Loucy (cell line): ENCODE data around the gene WIPI1.

ENCODE experiments used
- H2AFZ ChIP-seq: fragments of 200-600 bp; sonication (generic); 2 replicates; pipeline ENCODE4 v1.6.0; 2016; ENCODE audit warnings: antibody characterized with exemption, mild to moderate bottlenecking, low read length, moderate library complexity
- H3F3A ChIP-seq: fragments of 200-600 bp; 2 replicates; pipeline ENCODE4 v1.6.0; 2016; ENCODE audit warnings: antibody characterized with exemption, low read depth, mild to moderate bottlenecking
- H3K27me3 ChIP-seq: fragments of 200-600 bp; sonication (generic); 2 replicates; pipeline ENCODE4 v1.6.1; 2014; ENCODE audit warnings: low read length, mild to moderate bottlenecking; ENCODE audit not compliant: insufficient read depth, poor library complexity, severe bottlenecking
- H3K36me3 ChIP-seq: fragments of 200-600 bp; sonication (generic); 2 replicates; pipeline ENCODE4 v1.6.1; 2016; ENCODE audit warnings: low read length; ENCODE audit not compliant: insufficient read depth
- H3K4me1 ChIP-seq: fragments of 200-600 bp; sonication (generic); 2 replicates; pipeline ENCODE4 v1.5.1; 2014; ENCODE audit warnings: low read length, mild to moderate bottlenecking; ENCODE audit not compliant: insufficient read depth, poor library complexity, severe bottlenecking
- H3K4me2 ChIP-seq: fragments of 200-600 bp; sonication (generic); 2 replicates; pipeline ENCODE4 v1.6.0; 2014; ENCODE audit warnings: antibody characterized with exemption, low read length, low read depth, mild to moderate bottlenecking; ENCODE audit not compliant: poor library complexity, severe bottlenecking
- H3K4me3 ChIP-seq: fragments of 200-600 bp; sonication (generic); 2 replicates; pipeline ENCODE4 v1.5.1; 2014; ENCODE audit warnings: low read length, mild to moderate bottlenecking, mixed read lengths; ENCODE audit not compliant: poor library complexity, severe bottlenecking
- H3K79me2 ChIP-seq: fragments of 200-600 bp; sonication (generic); 2 replicates; pipeline ENCODE4 v1.6.1; 2014; ENCODE audit warnings: low read length; ENCODE audit not compliant: insufficient read depth
- H3K9ac ChIP-seq: fragments of 200-600 bp; sonication (generic); 2 replicates; pipeline ENCODE4 v1.6.0; 2014; ENCODE audit warnings: mild to moderate bottlenecking, low read depth, low read length, moderate library complexity; ENCODE audit not compliant: poor library complexity, severe bottlenecking
- H3K9me2 ChIP-seq: fragments of 200-600 bp; sonication (generic); replicated peaks from 2 replicates; pipeline ENCODE4 v1.6.1; 2016; ENCODE audit warnings: low read depth, low read length, mixed read lengths
- H3K9me3 ChIP-seq: fragments of 200-600 bp; sonication (generic); 2 replicates; pipeline ENCODE4 v1.6.1; 2014; ENCODE audit warnings: mild to moderate bottlenecking, antibody characterized with exemption, low read length, low read depth; ENCODE audit not compliant: insufficient read depth
- H4K20me1 ChIP-seq: fragments of 200-600 bp; sonication (generic); 2 replicates; pipeline ENCODE4 v1.6.0; 2014; ENCODE audit warnings: antibody characterized with exemption, low read length, mild to moderate bottlenecking; ENCODE audit not compliant: insufficient read depth, poor library complexity, severe bottlenecking
- EZH2phosphoT487 ChIP-seq: fragments of 200-600 bp; IDR thresholded peaks from 2 replicates; pipeline ENCODE4 v1.6.1; 2018; ENCODE audit warnings: antibody characterized with exemption, mild to moderate bottlenecking, moderate library complexity, borderline replicate concordance
- TF ChIP-seq, protein P1 (sequence below): fragments of 200-600 bp; sonication (generic); conservative IDR thresholded peaks from 2 replicates; pipeline ENCODE4 v1.5.1; 2014; ENCODE audit warnings: mild to moderate bottlenecking, antibody characterized with exemption, low read length

The WIPI1 gene

DNA sequence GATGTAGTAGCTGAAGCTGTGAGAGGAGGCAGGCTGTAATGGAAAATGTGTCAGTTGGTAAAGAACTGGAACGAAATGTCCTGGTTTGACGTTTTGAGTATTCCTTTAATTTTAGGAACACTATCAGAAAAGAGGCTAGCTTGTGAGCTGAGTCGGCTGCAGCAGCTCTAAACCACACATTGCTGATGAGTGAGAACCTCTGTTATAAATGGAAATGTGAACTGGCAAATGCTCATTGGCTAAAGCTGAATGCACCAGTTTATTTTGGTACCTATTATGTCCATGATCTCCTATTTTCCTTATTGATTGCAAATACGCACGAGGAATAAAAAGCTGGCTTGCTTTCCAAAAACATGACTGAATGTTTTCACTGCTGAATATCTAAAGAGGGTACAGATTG, 11.0 kb upstream of the WIPI1 start:
- Histone ChIP-seq H3K79me2 (no peaks in the 10 kb centered on the region), H3K4me1 (no peaks in the 10 kb centered on the region), H3K27me3 (no peaks in the 10 kb centered on the region), H3K36me3 (no peaks in the 10 kb centered on the region), H3K9me2 (no peaks in the 10 kb centered on the region), H3K9ac (no peak overlapping the region), H3K4me3 (no peak overlapping the region), H4K20me1 (no peaks in the 10 kb centered on the region), H2AFZ (no peak overlapping the region), H3K9me3 (no peaks in the 10 kb centered on the region), H3K4me2 (no peak overlapping the region), H3F3A (no peaks in the 10 kb centered on the region)
- TF ChIP-seq, protein P1, sequence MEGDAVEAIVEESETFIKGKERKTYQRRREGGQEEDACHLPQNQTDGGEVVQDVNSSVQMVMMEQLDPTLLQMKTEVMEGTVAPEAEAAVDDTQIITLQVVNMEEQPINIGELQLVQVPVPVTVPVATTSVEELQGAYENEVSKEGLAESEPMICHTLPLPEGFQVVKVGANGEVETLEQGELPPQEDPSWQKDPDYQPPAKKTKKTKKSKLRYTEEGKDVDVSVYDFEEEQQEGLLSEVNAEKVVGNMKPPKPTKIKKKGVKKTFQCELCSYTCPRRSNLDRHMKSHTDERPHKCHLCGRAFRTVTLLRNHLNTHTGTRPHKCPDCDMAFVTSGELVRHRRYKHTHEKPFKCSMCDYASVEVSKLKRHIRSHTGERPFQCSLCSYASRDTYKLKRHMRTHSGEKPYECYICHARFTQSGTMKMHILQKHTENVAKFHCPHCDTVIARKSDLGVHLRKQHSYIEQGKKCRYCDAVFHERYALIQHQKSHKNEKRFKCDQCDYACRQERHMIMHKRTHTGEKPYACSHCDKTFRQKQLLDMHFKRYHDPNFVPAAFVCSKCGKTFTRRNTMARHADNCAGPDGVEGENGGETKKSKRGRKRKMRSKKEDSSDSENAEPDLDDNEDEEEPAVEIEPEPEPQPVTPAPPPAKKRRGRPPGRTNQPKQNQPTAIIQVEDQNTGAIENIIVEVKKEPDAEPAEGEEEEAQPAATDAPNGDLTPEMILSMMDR, result no peak
- TF ChIP-seq EZH2phosphoT487, result no peak

DNA sequence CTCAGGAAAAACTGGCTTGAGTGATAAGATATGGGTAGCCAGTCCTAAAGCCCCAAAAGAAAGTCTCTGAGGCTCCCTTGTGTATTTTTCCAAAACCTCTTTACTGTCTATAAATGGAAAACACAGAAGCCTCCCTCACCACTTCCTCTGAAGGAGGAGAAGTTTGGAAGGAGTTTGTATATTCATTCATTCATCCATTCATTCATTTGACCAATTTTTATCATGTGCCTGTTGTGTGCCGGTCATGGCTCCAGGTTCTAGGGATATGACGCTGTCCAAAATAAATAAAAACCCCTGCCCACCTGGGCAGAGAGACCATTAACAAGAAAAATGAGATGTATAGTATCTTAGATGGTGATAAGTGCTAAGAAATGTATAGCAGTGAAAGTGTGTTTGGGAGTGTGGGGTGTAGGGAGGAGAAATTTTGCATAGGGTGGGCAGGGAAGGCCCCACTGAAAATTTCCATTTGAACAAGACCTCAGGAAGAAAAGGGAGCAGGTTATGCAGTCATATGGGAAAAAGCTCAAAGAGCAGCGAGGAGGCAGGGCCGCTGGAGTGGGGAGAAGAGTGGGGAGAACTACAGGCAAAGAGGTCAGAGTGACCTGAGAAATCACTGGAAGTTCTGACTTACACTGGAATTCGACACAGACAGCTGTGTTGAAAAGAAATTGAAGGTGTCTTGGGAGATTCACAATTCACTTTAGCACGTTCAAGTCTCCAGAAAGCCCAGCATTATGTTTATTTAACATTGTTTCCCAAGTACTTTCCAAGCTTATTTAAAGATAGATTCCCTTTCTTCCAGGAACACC, 6.1 kb upstream of the WIPI1 start:
- no peaks in the 10 kb centered on the region for H3K36me3 ChIP-seq
- no peaks in the 10 kb centered on the region for H3K27me3 ChIP-seq
- H3K9ac ChIP-seq, result no peak overlapping the region
- H3K9me3 ChIP-seq, result no peaks in the 10 kb centered on the region
- no peaks in the 10 kb centered on the region for H4K20me1 ChIP-seq
- TF ChIP-seq, protein P1, result peak; percentile 10; the same call in 1 of the 2 replicates
- TF ChIP-seq EZH2phosphoT487, result no peak
- no peak overlapping the region for H3K4me2 ChIP-seq
- H3K4me3 ChIP-seq, result no peak overlapping the region
- no peak overlapping the region for H2AFZ ChIP-seq
- H3K79me2 ChIP-seq, result no peaks in the 10 kb centered on the region
- peaks cover 31% of the 10 kb centered on the region for H3K4me1 ChIP-seq
- no peaks in the 10 kb centered on the region for H3K9me2 ChIP-seq
- H3F3A ChIP-seq, result no peaks in the 10 kb centered on the region

DNA sequence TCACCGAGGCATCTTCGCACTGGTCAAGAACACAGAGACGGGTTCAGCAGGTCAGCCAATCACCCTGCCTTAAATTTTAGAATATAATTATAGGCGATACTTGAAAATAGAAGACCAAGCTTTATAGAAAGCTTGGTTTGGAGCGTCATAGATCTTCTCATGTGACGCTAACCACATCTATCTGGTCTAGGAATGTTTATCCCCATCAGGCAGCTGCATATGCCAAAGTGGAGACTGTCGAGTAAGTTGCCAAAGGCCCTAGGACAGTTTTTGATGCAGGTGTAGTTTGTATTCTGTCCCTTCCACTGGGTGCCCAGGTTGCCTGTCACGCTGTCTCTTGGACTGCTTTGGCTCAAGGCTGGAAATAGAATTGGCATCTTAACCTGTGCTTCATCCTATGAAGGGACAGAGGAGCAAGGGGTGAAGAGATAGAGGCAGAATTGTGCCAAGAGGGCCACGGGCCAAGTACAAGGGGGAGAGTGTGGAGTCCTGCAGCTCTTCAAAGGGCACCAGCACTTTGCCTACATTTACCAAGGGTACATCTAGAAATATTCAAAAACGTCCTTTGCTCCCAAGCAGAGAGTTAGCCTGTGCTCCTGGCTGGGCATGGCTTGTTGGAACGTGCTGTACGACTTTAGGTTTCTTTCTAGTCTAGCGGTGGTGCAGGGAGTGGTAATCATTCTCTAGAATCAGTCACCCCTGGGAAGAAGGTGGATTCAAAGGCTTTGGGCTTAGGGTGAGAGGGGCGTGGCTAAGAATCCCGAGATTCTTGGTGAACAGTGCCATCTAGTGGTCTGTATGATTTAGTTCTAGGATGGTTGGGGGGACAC, 5.3 kb upstream of the WIPI1 start:
- no peaks in the 10 kb centered on the region for H4K20me1 ChIP-seq
- H3K36me3 ChIP-seq, result no peaks in the 10 kb centered on the region
- H3K4me2 ChIP-seq, result peak overlapping the region; percentile 47
- TF ChIP-seq EZH2phosphoT487, result no peak
- TF ChIP-seq, protein P1, result peak; percentile 72
- H2AFZ ChIP-seq, result peak overlapping the region; percentile 40
- no peaks in the 10 kb centered on the region for H3K9me2 ChIP-seq
- H3K79me2 ChIP-seq, result no peaks in the 10 kb centered on the region
- no peaks in the 10 kb centered on the region for H3K9me3 ChIP-seq
- H3K4me3 ChIP-seq, result no peak overlapping the region
- H3K9ac ChIP-seq, result peak overlapping the region; percentile 50
- peaks cover 37% of the 10 kb centered on the region for H3K4me1 ChIP-seq
- H3F3A ChIP-seq, result no peaks in the 10 kb centered on the region
- no peaks in the 10 kb centered on the region for H3K27me3 ChIP-seq
